ENCODE measurements around the gene CYB5R4. TPM values are rescaled to one million over a fixed set of nuclear protein-coding genes. Genes with fewer than 3 reads are reported as not detected.

Gene CYB5R4
- total RNA-seq, 1 experiment from 2014 or later = 18.9 TPM

GRCh38 chr6:83908813-83909212 is 49.3 kb downstream of the CYB5R4 start:
- Mint-ChIP-seq H3K27me3 (ENCODE audit: insufficient read depth, unreplicated experiment) (no peaks in the 10 kb centered on the region), H3K36me3 (ENCODE audit: insufficient read depth, unreplicated experiment) (no peaks in the 10 kb centered on the region), H3K9me3 (ENCODE audit: unreplicated experiment) (no peaks in the 10 kb centered on the region), H3K4me1 (ENCODE audit: insufficient read depth, unreplicated experiment) (no peaks in the 10 kb centered on the region), H3K4me3 (ENCODE audit: unreplicated experiment) (no peak overlapping the region), H3K27ac (ENCODE audit: low read depth, unreplicated experiment) (no peak overlapping the region)
- no peak for TF ChIP-seq CTCF (IDR thresholded peaks at IDR 0.05; ENCODE audit: unreplicated experiment)
- ChIA-PET CTCF (no interaction called here), POLR2A (no interaction called here)
- intact Hi-C loops (cut with micrococcal nuclease) = no loop called here
- DNase-seq (ENCODE audit: unreplicated experiment) = no peak
- BruUV-seq (replicated peaks) = no TSS peak

GRCh38 chr6:83911278-83911677 is 51.8 kb downstream of the CYB5R4 start:
- TF ChIP-seq CTCF (IDR thresholded peaks at IDR 0.05; ENCODE audit: unreplicated experiment) = no peak
- BruUV-seq (replicated peaks) = no TSS peak
- H3K27me3 Mint-ChIP-seq (ENCODE audit: insufficient read depth, unreplicated experiment) = no peaks in the 10 kb centered on the region
- POLR2A ChIA-PET = no interaction called here
- intact Hi-C loops (cut with micrococcal nuclease) = no loop called here
- H3K27ac Mint-ChIP-seq (ENCODE audit: low read depth, unreplicated experiment) = no peak overlapping the region
- DNase-seq (ENCODE audit: unreplicated experiment) = no peak
- H3K36me3 Mint-ChIP-seq (ENCODE audit: insufficient read depth, unreplicated experiment) = no peaks in the 10 kb centered on the region
- H3K4me1 Mint-ChIP-seq (ENCODE audit: insufficient read depth, unreplicated experiment) = no peaks in the 10 kb centered on the region
- H3K9me3 Mint-ChIP-seq (ENCODE audit: unreplicated experiment) = no peaks in the 10 kb centered on the region
- H3K4me3 Mint-ChIP-seq (ENCODE audit: unreplicated experiment) = no peak overlapping the region
- CTCF ChIA-PET = interaction anchor here (0.8 kb wide), 1 partner anchor 44 kb away, joined by 4 read pairs; no protein-coding TSS in a partner anchor

GRCh38 chr6:83914953-83915352 is 55.5 kb downstream of the CYB5R4 start:
- TF ChIP-seq CTCF (IDR thresholded peaks at IDR 0.05; ENCODE audit: unreplicated experiment) = no peak
- POLR2A ChIA-PET = no interaction called here

GRCh38 chr6:83917001-83917400 is 57.5 kb downstream of the CYB5R4 start:
- DNase-seq (ENCODE audit: unreplicated experiment) = no peak
- H3K4me3 Mint-ChIP-seq (ENCODE audit: unreplicated experiment) = no peak overlapping the region
- H3K27me3 Mint-ChIP-seq (ENCODE audit: insufficient read depth, unreplicated experiment) = no peaks in the 10 kb centered on the region
- no peak overlapping the region for H3K27ac Mint-ChIP-seq (ENCODE audit: low read depth, unreplicated experiment)
- ChIA-PET CTCF (interaction anchor here (1.6 kb wide), 1 partner anchor 69 kb away, joined by 4 read pairs; no protein-coding TSS in a partner anchor), POLR2A (no interaction called here)
- no peaks in the 10 kb centered on the region for H3K36me3 Mint-ChIP-seq (ENCODE audit: insufficient read depth, unreplicated experiment)
- TF ChIP-seq CTCF (IDR thresholded peaks at IDR 0.05; ENCODE audit: unreplicated experiment) = no peak
- H3K4me1 Mint-ChIP-seq (ENCODE audit: insufficient read depth, unreplicated experiment) = no peaks in the 10 kb centered on the region
- no TSS peak for BruUV-seq (replicated peaks)
- intact Hi-C loops (cut with micrococcal nuclease) = no loop called here
- no peaks in the 10 kb centered on the region for H3K9me3 Mint-ChIP-seq (ENCODE audit: unreplicated experiment)

More at GRCh38 chr6:83914953-83915352, 55.5 kb downstream of the CYB5R4 start:
- H3K9me3 Mint-ChIP-seq (ENCODE audit: unreplicated experiment) = no peaks in the 10 kb centered on the region
- H3K4me1 Mint-ChIP-seq (ENCODE audit: insufficient read depth, unreplicated experiment) = no peaks in the 10 kb centered on the region
- CTCF ChIA-PET = interaction anchor here (1.1 kb wide), 1 partner anchor 12 kb away, joined by 3 read pairs; no protein-coding TSS in a partner anchor
- H3K27me3 Mint-ChIP-seq (ENCODE audit: insufficient read depth, unreplicated experiment) = no peaks in the 10 kb centered on the region
- BruUV-seq (replicated peaks) = no TSS peak
- no peak overlapping the region for H3K4me3 Mint-ChIP-seq (ENCODE audit: unreplicated experiment)
- no peaks in the 10 kb centered on the region for H3K36me3 Mint-ChIP-seq (ENCODE audit: insufficient read depth, unreplicated experiment)
- no peak for DNase-seq (ENCODE audit: unreplicated experiment)
- intact Hi-C loops (cut with micrococcal nuclease) = no loop called here
- H3K27ac Mint-ChIP-seq (ENCODE audit: low read depth, unreplicated experiment) = no peak overlapping the region
